GM18861 (cell line): ENCODE data around the gene GNPDA2.
"Not testable (repeated sequence)": the region's sequence is repeated elsewhere in the genome, so short reads cannot be mapped to it uniquely, and the experiment has no call there.

Experiments
- ATAC-seq: cut with Tn5 transposase; IDR thresholded peaks from one replicate; pipeline ENCODE4 v1.9.1; 2021; ENCODE audit not compliant: unreplicated experiment

Gene GNPDA2

DNA sequence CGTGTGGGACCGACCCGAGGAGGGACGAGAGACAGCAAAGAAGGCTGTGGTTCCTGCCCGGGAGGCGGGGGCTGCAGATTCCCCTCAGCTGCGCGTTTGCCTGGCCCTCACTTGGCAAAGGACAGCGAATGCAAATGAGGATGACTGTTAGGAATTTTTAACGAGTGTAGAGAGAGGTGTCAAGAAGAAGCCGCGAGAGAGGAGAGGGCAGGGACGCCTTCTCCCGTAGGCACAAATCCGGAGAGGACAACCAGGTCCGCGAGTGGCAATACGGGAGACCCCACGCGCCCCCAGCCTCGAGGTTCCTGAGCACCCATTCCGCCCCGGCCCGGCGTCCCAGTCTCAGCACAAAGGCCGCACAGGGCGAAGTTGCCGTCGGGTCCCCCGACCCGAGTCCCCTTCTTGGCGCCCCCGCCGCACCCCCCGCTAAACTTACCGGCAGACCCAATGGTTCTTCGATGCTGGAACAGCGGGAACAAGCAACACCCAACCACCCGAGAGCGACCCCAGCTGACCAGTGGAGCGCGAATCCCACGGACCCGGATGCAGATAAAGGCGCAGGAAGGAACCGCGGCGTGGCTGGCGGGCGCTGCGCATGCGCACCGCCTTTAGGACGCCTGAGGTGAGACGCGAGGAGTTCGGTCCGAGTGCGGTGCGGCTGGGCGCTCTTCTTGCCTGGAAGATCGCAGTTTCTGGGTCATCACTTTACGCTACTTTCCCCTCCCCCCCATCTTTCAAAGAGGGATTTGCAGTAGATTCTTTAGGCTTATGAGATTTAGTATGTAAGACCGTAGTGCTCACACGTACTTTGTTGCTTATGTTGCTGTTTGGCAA is at the start of gene GNPDA2:
GNPDA2 (minus strand) TSS at position 519 of the 834 bp plus-strand sequence. CDS start 4,349 bp downstream, outside the sequence.
- ATAC-seq = peak; percentile 88

DNA sequence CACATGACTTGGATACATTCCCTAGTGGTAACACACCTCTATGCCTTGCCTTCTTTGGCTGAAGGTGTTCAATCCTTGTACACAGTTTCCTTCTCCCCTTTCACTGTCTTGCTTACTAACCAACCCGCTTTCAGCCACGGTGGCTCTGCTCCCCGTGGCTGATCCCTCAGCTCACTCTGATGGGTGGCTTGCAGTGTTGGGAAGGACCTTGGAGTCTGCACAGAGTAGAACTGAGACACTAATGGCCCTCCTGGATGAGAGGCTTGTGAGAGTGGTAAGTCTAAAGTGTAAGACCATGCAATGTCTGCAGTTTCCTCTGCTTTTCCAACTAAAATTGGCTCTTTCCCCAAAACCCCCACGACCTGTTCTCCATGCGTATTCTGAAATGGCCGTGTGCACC is 46.0 kb upstream of the GNPDA2 start:
- no peak for ATAC-seq

- ATAC-seq = no peak
Measured at GRCh38 chr4:44771789-44772188, 45.4 kb upstream of the GNPDA2 start.

DNA sequence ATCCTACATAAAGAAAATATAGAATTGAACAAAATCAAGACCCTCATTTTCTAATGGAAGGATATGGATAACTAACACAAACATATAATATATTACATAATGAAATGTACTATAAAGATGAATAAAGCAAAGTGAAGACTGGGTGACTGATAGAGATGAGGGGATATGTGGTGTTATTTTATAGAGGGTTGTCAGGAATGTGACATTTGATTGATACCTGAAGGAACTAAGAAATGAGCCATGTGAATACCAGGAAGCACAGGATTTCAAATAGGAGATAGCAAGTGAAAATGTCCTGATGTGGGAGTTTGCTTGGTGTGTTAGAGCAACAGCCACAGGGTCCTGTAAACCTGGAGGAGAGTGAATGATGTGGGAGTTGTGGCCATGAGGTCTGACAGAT is 40.1 kb upstream of the GNPDA2 start:
- no peak for ATAC-seq

GRCh38 chr4:44765116-44765515 is 38.8 kb upstream of the GNPDA2 start:
- no peak for ATAC-seq

- no peak for ATAC-seq
Measured at GRCh38 chr4:44761306-44761705, 35.0 kb upstream of the GNPDA2 start.

GRCh38 chr4:44760142-44760898 is 34.0 kb upstream of the GNPDA2 start:
- ATAC-seq = peak; percentile 75

DNA sequence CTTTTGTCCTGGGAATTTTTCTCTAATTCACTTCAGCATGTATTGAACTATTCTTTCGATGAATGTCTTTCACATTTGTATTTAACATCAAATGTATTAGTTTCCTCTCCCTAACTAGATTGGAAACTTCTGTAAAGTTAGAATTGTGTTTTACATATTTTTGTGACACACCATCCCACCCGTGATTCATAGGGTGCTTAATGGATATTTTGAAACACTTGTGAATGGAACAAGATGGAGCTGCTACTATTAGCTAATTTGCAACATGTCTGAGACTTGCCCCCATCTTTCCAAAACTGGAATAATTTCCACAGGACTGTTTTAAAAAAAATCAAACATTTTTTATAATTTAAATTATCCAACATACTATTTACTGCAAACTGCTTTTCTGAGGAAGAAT is 30.2 kb upstream of the GNPDA2 start:
- ATAC-seq = no peak

- no peak for ATAC-seq
Measured at GRCh38 chr4:44740201-44740600, 13.8 kb upstream of the GNPDA2 start.

DNA sequence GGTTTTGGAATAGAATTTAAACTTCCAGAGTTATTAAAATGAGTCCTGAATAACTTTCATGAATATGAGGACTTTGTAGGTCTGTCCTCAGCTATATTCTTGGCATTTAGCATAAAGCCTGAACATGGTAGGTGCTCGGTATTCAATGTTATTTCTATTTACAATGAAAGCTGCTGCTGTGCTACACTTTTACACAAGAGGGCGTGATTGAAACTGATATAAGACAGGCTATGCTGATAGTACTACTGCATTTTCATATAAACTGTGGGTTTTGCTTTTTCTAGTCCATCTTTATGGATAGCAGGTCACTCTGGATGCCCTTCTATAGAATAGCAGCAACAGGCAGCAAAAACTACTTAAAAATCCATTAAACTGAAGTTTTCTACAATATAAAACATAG is 12.3 kb upstream of the GNPDA2 start:
- peak; percentile 85 for ATAC-seq

- ATAC-seq = no peak
Measured at GRCh38 chr4:44736900-44737299, 10.5 kb upstream of the GNPDA2 start.

GRCh38 chr4:44728694-44729093 is 2.3 kb upstream of the GNPDA2 start:
- not testable (repeated sequence) for ATAC-seq

GRCh38 chr4:44727471-44727870 is 1.1 kb upstream of the GNPDA2 start:
- no peak for ATAC-seq

- ATAC-seq = no peak
Measured at GRCh38 chr4:44725726-44726037, 674 bp downstream of the GNPDA2 start.

DNA sequence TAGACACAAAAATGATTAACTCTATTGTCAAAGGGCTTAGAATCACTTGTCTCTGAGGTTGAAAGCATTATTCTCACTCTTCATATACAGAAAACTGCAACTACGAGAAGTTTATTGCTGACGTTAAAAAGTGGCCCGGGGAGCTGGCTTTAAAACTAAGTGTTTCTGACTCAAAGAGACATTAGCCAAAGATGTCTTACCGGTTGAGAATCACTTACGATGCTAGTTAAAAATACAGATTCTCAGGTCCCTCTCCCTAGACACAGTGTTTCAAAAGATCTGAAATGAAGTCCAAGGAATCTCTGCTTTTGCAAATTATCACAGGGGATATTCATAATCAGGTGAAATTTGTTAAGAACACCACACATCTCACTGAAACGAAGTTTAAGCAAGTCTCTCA is 1.2 kb downstream of the GNPDA2 start:
- ATAC-seq = no peak

GRCh38 chr4:44722001-44722400 is 4.4 kb downstream of the GNPDA2 start:
- ATAC-seq = no peak

GRCh38 chr4:44720371-44720770 is 6.0 kb downstream of the GNPDA2 start:
- no peak for ATAC-seq

- ATAC-seq = no peak
Measured at GRCh38 chr4:44716597-44716996, 9.8 kb downstream of the GNPDA2 start.

GRCh38 chr4:44713125-44713524 is 13.2 kb downstream of the GNPDA2 start:
- no peak for ATAC-seq

- no peak for ATAC-seq
Measured at GRCh38 chr4:44704673-44705072, 21.7 kb downstream of the GNPDA2 start.

DNA sequence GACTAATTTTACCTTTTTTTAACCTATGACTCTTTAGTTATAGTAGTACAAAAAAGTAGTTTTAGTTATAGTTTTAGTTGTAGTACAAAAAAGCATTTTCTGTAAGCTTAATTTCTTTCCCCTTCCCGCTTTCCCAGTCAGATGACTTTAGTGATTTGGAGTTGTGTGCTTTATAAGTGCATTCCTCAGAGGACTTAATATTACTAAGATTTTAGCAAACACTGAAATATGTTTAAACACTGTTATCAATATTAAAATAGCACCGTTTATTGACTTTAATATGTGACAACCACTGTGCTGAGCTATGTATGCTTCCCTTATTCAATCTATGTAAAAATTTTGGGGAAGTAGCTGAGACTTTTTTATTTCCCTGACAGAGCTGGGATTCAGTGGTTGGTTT is 25.3 kb downstream of the GNPDA2 start:
- no peak for ATAC-seq

DNA sequence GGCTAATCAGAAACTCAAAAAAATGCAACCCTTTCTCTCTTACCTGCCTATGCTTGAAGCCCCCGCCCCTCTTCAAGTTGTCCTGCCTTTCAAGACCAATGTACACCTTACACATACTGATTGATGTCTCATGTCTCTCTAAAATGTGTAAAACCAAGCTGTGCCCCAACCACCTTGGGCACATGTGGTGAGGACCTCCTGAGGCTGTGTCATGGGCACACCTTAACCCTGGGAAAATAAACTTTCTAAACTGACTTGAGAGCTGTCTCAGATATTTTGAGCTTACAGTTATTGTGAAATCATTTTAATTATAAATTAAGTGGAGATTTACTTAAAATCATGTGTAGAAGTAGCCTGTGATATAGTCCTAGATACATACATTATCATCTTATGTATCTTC is 25.9 kb downstream of the GNPDA2 start:
- ATAC-seq = no peak
